ENCODE measurements around the gene CCDC102A. TPM values are rescaled to one million over a fixed set of nuclear protein-coding genes. Genes with fewer than 3 reads are reported as not detected.

The CCDC102A gene
- total RNA-seq, 1 donor from 2014 or later, result 27.2 TPM

DNA sequence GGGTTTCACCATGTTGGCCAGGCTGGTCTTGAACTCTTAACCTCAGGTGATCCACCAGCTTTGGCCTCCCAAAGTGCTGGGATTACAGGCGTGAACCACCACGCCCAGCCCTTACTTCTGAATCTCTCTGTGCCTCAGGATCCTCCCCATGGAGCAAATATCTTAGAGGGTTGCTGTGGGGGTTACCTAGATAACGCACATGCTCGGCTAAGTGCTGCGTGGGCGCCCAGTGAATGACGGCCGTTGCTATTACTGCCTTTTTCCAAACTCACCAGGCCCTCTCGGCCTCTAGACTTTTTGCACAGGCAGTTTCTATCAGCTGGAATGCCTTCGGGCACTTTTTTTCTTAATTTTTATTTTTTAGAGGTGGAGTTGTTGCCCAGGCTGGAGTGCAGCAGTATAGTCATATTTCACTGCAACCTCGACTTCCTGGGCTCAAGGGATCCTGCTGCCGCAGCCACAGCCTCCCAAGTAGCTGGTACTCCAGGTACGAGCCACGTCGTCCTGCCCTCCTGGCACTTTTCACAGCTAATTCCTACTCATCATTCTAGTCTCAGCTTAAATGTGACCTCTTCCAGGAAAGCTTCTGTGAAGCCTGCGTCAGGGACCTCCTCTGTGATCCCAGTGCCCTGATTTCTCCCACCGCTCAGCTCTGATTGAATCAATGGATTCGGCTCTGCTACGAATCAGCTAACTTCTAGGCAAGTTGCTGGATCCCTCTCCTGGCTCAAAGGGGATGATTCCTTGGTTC lies 8.6 kb downstream of the CCDC102A start:
- peak; percentile 35 for DNase-seq (ENCODE audit: low spot score)
- Mint-ChIP-seq H3K36me3 (ENCODE audit: low read depth) (peaks cover 5% of the 10 kb centered on the region), H3K27me3 (ENCODE audit: low read depth) (no peaks in the 10 kb centered on the region), H3K4me3 (ENCODE audit: unreplicated experiment) (no peak overlapping the region), H3K4me1 (ENCODE audit: low read depth) (peaks cover 34% of the 10 kb centered on the region), H3K27ac (ENCODE audit: unreplicated experiment) (no peak overlapping the region), H3K9me3 (ENCODE audit: low read depth) (no peaks in the 10 kb centered on the region)
- no peak for TF ChIP-seq CTCF (IDR thresholded peaks at IDR 0.05)

DNA sequence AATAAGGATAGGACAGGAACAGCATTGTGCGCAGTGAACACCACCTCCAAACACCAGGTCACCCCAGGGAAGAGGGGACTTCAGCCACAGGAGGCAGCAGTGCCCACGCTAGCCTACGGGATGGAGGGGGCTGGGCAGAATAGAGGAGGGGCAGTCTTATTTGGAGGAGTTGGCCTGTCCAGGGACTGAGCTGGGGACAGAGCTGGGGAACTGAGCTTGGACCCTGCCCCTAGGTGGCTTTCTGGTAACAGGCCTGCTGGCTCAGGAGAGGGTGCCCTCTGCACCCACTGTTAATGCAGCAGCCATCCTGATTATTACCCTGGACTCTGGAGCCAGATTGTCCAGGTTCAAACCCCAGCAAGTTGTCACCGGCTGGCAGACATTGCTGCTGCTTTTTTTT lies 9.3 kb downstream of the CCDC102A start:
- no peak for TF ChIP-seq CTCF (IDR thresholded peaks at IDR 0.05)
- Mint-ChIP-seq H3K36me3 (ENCODE audit: low read depth) (peaks cover 5% of the 10 kb centered on the region), H3K9me3 (ENCODE audit: low read depth) (no peaks in the 10 kb centered on the region), H3K4me1 (ENCODE audit: low read depth) (peaks cover 29% of the 10 kb centered on the region), H3K27ac (ENCODE audit: unreplicated experiment) (no peak overlapping the region), H3K27me3 (ENCODE audit: low read depth) (no peaks in the 10 kb centered on the region), H3K4me3 (ENCODE audit: unreplicated experiment) (no peak overlapping the region)
- no peak for DNase-seq (ENCODE audit: low spot score)

DNA sequence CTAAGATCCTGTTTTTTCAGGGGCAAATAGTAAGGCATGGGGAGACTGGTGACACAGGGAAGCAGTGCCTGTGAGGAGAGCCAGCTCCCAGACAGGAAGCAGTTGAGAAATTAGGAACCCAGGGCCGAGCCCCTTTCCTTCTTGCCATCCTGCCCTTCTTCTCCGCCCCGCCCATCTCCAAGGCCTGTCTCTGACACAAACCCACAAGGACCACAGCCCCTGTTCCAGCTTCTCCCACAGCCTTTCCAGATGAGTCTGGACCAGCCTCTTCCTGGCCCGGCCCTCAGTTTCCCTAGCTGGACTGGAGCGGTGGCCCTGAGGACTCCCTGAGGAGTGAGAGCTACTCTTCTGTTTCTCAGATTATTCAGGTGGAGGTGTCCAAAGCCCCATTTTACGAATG lies 9.9 kb downstream of the CCDC102A start:
- Mint-ChIP-seq H3K27ac (ENCODE audit: unreplicated experiment) (no peak overlapping the region), H3K27me3 (ENCODE audit: low read depth) (no peaks in the 10 kb centered on the region), H3K9me3 (ENCODE audit: low read depth) (no peaks in the 10 kb centered on the region), H3K4me3 (ENCODE audit: unreplicated experiment) (no peak overlapping the region), H3K36me3 (ENCODE audit: low read depth) (peaks cover 5% of the 10 kb centered on the region), H3K4me1 (ENCODE audit: low read depth) (peaks cover 26% of the 10 kb centered on the region)
- DNase-seq (ENCODE audit: low spot score), result peak; percentile 41
- no peak for TF ChIP-seq CTCF (IDR thresholded peaks at IDR 0.05)

- Mint-ChIP-seq H3K27ac (ENCODE audit: unreplicated experiment) (no peak overlapping the region), H3K27me3 (ENCODE audit: low read depth) (no peaks in the 10 kb centered on the region), H3K36me3 (ENCODE audit: low read depth) (peaks cover 6% of the 10 kb centered on the region), H3K4me1 (ENCODE audit: low read depth) (peaks cover 19% of the 10 kb centered on the region), H3K9me3 (ENCODE audit: low read depth) (no peaks in the 10 kb centered on the region), H3K4me3 (ENCODE audit: unreplicated experiment) (no peak overlapping the region)
- TF ChIP-seq CTCF (IDR thresholded peaks at IDR 0.05), result no peak
- peak; percentile 78 for DNase-seq (ENCODE audit: low spot score)
Observed at GRCh38 chr16:57525761-57526160, 10.6 kb downstream of the CCDC102A start.

GRCh38 chr16:57522960-57523359 lies 13.4 kb downstream of the CCDC102A start:
- H3K36me3 Mint-ChIP-seq (ENCODE audit: low read depth), result peaks cover 7% of the 10 kb centered on the region
- TF ChIP-seq CTCF (IDR thresholded peaks at IDR 0.05), result no peak
- H3K27ac Mint-ChIP-seq (ENCODE audit: unreplicated experiment), result no peak overlapping the region
- H3K9me3 Mint-ChIP-seq (ENCODE audit: low read depth), result no peaks in the 10 kb centered on the region
- no peaks in the 10 kb centered on the region for H3K27me3 Mint-ChIP-seq (ENCODE audit: low read depth)
- no peak overlapping the region for H3K4me3 Mint-ChIP-seq (ENCODE audit: unreplicated experiment)
- no peak for DNase-seq (ENCODE audit: low spot score)
- H3K4me1 Mint-ChIP-seq (ENCODE audit: low read depth), result peaks cover 8% of the 10 kb centered on the region
